Measurements from ENCODE around the gene TSC22D4.

DNA sequence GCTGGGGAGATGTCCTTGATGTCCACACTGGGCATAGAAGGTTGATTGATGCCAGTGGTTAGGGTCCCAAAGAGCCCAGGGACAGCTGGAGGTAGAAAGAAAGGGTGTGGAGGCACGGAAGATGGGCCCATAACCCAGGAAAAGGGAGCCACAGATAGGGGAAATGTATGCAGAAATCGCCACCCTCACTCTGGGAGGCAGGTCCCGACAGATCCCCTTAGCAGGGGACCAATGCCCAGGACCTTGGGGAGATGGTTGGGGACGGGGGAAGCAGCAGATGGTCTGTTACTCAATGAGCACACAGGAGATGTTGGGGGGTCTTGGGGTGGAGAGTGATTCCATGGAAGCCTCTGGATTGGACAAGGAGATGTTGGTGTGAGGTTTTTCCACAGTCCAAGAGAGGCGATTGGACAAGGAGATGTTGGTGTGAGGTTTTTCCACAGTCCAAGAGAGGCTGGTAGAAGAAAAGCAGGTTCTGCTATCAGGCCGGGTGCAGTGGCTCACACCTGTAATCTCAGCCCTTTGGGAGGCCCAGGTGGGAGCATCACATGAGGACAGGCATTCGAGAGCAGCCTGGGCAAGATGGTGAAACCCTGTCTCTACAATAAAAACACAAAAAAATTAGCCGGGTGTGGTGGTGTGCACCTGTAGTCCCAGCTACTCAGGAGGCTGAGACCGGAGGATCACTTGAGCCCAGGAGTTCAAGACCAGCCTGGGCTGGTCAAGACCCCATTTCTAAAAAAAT lies 35.7 kb downstream of the TSC22D4 start:
- TF ChIP-seq, protein P1, sequence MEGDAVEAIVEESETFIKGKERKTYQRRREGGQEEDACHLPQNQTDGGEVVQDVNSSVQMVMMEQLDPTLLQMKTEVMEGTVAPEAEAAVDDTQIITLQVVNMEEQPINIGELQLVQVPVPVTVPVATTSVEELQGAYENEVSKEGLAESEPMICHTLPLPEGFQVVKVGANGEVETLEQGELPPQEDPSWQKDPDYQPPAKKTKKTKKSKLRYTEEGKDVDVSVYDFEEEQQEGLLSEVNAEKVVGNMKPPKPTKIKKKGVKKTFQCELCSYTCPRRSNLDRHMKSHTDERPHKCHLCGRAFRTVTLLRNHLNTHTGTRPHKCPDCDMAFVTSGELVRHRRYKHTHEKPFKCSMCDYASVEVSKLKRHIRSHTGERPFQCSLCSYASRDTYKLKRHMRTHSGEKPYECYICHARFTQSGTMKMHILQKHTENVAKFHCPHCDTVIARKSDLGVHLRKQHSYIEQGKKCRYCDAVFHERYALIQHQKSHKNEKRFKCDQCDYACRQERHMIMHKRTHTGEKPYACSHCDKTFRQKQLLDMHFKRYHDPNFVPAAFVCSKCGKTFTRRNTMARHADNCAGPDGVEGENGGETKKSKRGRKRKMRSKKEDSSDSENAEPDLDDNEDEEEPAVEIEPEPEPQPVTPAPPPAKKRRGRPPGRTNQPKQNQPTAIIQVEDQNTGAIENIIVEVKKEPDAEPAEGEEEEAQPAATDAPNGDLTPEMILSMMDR (conservative IDR thresholded peaks at IDR 0.05 in 1 of 2, IDR thresholded peaks at IDR 0.05 in 1 of 2; ENCODE audit: low read depth in 1 of 2, low read length in 2 of 2), result no peak
- TF ChIP-seq EZH2 (IDR thresholded peaks at IDR 0.05; ENCODE audit: low read length, missing control alignments), result no peak

Measured in fibroblast of lung (primary cell).